ENCODE measurements around the gene KCNC1. TPM values are rescaled to one million over a fixed set of nuclear protein-coding genes. Genes with fewer than 3 reads are reported as not detected.

KCNC1 gene
- total RNA-seq, 1 donor from 2014 or later, result 0.21 TPM

DNA sequence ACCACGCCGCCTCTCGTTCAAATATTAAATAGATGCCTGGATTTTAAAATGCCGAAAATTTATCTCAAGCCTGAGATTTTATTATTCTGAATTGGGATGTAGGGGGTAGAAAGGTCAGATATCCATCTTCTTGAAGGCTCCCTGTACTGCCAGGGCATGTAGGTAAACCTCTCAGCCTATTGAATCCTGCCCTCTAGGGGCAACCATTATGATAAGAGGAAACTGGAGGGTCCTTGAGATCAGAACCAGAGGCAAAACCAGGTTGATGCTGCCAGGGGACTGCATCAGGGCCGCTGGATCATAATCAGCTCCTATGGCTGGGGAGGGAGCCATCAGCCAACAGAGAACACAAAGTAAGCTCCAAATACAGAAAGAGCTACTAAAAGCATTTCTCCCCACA, 92.4 kb downstream of the KCNC1 start:
- DNase-seq, result no peak

DNA sequence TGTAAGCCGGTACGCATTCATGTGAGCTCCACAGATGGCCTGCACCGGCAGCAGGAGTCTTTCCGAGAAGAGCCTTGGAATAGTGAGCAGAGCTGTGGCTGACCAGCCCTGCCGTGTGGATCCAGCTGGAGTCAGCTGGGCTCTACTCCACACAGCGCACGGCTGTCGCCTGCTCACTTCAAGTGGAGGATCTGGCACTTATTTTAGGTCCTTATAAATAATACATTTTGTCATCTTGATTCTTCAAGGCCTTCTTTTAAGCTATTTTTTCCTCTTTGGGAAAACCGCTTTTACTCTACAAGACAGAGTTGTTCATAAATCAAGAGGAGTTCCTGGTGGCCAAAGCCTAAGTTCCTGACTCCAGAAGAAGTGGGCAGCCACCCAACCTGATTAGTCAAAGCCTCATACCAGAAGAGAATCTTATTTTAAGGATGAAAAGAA, 93.8 kb downstream of the KCNC1 start:
- peak; percentile 91 for DNase-seq

DNA sequence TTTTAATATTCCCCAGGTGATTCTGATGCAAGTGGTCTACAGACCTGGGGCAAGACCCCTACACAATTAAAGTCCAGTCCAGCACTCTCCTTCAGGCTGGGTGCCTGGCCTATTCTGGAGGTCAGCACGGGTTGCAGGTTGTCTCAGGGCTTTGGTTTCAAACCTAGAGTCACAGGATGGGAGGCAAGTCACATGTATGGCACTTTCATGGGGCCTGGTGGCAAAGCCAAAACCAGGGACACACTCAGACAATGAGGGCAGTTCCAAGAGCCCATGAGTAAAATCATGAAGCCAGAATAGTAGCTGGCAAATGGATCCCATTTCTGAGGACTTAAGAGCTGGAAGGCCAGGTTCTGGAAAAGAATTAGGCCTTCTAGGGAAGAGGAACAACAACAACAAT, 96.6 kb downstream of the KCNC1 start:
- no peak for DNase-seq

GRCh38 chr11:17831883-17832282, 97.3 kb downstream of the KCNC1 start:
- DNase-seq, result no peak

Other genes with a start within 250 kb of the KCNC1 start
- gene USH1C, start 190.4 kb upstream of the KCNC1 start, total RNA-seq, result 4.3 TPM
- gene OTOG, start 187.5 kb upstream of the KCNC1 start, total RNA-seq, result under 0.01 TPM
- gene MYOD1, start 15.2 kb upstream of the KCNC1 start, total RNA-seq, result 31.8 TPM